ENCODE measurements around the gene PPEF2.
"Not testable (repeated sequence)": the region's sequence is repeated elsewhere in the genome, so short reads cannot be mapped to it uniquely, and the experiment has no call there.

PPEF2 gene

GRCh38 chr4:75848891-75849290 is 53.4 kb downstream of the PPEF2 start:
- in situ Hi-C loops (cut with HindIII; ENCODE audit: low pct_ligation_motif_present, low sequenced_read_pairs), result no loop called here
- Histone ChIP-seq H3K4me3 (ENCODE audit: low read depth, low read length) (no peak overlapping the region), H3K27ac (peak overlapping the region; percentile 51), H3K27me3 (replicated peaks) (no peaks in the 10 kb centered on the region), H3K36me3 (replicated peaks) (no peaks in the 10 kb centered on the region)
- no peak for TF ChIP-seq CTCF (IDR thresholded peaks at IDR 0.05; ENCODE audit: low read depth, low read length, missing control alignments)
- DNase-seq, result peak; percentile 58

DNA sequence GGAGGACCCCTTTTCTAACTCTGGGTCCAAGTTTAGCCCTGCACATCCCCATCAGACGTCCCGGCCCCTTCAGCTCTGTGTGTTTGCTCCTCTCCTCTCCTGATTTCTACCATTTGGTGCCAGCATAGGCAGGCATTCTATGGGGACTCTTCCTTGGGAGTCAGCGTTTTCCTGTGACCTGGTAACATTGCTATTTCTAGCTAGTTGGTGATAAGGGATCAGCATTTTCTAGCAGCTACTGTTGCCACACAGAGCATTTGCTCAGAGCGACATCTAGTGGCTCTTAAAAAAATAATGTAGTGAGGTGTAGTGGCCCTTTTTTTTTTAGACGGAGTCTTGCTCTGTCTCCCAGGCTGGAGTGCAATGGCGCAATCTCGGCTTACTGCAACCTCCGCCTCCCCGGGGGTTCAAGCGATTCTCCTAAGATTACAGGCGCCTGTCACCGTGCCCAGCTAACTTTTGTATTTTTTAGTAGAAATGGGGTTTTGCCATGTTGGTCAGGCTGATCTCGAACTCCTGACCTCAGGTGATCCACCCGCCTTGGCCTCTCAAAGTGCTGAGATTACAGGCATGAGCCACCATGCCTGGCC is 54.0 kb downstream of the PPEF2 start:
- in situ Hi-C loops (cut with HindIII; ENCODE audit: low pct_ligation_motif_present, low sequenced_read_pairs); H3K36me3 ChIP-seq (replicated peaks); H3K27me3 ChIP-seq (replicated peaks); H3K4me3 ChIP-seq (ENCODE audit: low read depth, low read length): not testable (repeated sequence)
- DNase-seq, result peak; percentile 83
- peak overlapping the region; percentile 51 for H3K27ac ChIP-seq
- TF ChIP-seq CTCF (IDR thresholded peaks at IDR 0.05; ENCODE audit: low read depth, low read length, missing control alignments), result peak; percentile 53

DNA sequence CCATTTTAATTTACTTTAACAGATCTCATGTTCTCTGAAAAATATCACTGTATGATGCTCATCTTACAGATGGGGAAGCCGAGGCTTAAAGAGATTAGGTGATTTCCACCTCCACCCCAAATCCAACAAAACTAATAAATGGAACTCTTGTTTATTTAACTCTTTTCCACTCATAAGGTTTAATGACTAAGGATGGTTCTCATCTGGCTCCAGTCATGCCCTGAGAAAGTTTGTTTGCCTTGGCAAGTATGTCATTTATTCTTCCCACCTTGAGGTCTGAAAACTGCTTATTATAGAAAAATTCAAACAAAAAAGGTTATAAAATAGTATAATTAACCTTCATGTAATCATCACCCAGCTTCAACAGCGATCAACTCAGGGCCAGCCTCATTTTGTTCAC is 56.3 kb downstream of the PPEF2 start:
- no peak overlapping the region for H3K4me3 ChIP-seq (ENCODE audit: low read depth, low read length)
- no peak for DNase-seq
- TF ChIP-seq CTCF (IDR thresholded peaks at IDR 0.05; ENCODE audit: low read depth, low read length, missing control alignments), result no peak
- no peak overlapping the region for H3K27ac ChIP-seq
- in situ Hi-C loops (cut with HindIII; ENCODE audit: low pct_ligation_motif_present, low sequenced_read_pairs), result no loop called here
- H3K36me3 ChIP-seq (replicated peaks), result no peaks in the 10 kb centered on the region
- no peaks in the 10 kb centered on the region for H3K27me3 ChIP-seq (replicated peaks)

GRCh38 chr4:75844151-75844662 is 58.0 kb downstream of the PPEF2 start:
- TF ChIP-seq CTCF (IDR thresholded peaks at IDR 0.05; ENCODE audit: low read depth, low read length, missing control alignments), result no peak

DNA sequence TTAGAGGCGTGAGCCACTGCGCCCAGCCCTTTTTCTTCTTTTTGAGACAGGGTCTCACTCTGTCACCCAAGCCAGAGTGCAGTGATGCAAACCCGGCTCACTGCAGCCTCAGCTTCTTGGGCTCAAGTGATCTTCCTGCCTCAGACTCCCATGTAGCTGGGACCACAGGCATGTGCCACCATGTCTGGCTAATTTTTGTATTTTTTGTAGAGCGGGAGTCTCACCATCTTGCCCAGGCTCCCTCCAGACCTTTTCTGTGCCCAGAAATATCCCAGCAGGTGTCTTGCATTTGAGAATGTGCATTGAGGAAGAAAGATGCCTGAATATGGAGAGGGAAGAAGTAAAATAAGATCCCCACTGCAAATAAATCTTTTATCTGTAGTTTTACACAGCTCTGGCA is 58.7 kb downstream of the PPEF2 start:
- peak overlapping the region; percentile 77 for H3K27ac ChIP-seq
- H3K4me3 ChIP-seq (ENCODE audit: low read depth, low read length), result no peak overlapping the region

More at GRCh38 chr4:75844151-75844662, 58.0 kb downstream of the PPEF2 start:
- in situ Hi-C loops (cut with HindIII; ENCODE audit: low pct_ligation_motif_present, low sequenced_read_pairs), result no loop called here
- H3K36me3 ChIP-seq (replicated peaks), result no peaks in the 10 kb centered on the region
- peak; percentile 87 for DNase-seq
- H3K27ac ChIP-seq, result peak overlapping the region; percentile 77
- H3K27me3 ChIP-seq (replicated peaks), result no peaks in the 10 kb centered on the region
- no peak overlapping the region for H3K4me3 ChIP-seq (ENCODE audit: low read depth, low read length)

More for the DNA sequence above, 58.7 kb downstream of the PPEF2 start:
- H3K36me3 ChIP-seq (replicated peaks), result no peaks in the 10 kb centered on the region
- no peak for TF ChIP-seq CTCF (IDR thresholded peaks at IDR 0.05; ENCODE audit: low read depth, low read length, missing control alignments)
- DNase-seq, result no peak
- in situ Hi-C loops (cut with HindIII; ENCODE audit: low pct_ligation_motif_present, low sequenced_read_pairs), result no loop called here
- no peaks in the 10 kb centered on the region for H3K27me3 ChIP-seq (replicated peaks)

Measured in brain microvascular endothelial cell (primary cell).